HCT116 (cell line): Measurements from ENCODE around the gene ARHGEF9. TPM values are rescaled to one million over a fixed set of nuclear protein-coding genes. Genes with fewer than 3 reads are reported as not detected.

ENCODE experiments used
- ATAC-seq: fragments of 200-7000 bp; cut with Tn5 transposase; 2 replicates; pipeline ENCODE4 v1.9.1; 2020; ENCODE audit warnings: mild to moderate bottlenecking, moderate library complexity
- BruUV-seq: library from RNA; stranded (reverse); fragments of 400-500 nt; replicated peaks from 2 replicates; lab custom pipeline; 2021; lab: Mats Ljungman, UMichigan
- CTCF ChIA-PET: fragments of 300-600 bp; sonication (Branson Sonifier 250); formaldehyde crosslinking; loops from one replicate; lab custom pipeline; 2021; ENCODE audit warnings: antibody characterized with exemption; lab: Charles Lee
- POLR2A ChIA-PET: fragments of 300-600, 350-600 bp; sonication (Branson Sonifier 250); formaldehyde crosslinking; loops from one replicate; lab custom pipeline; 2021; ENCODE audit warnings: antibody characterized with exemption; lab: Charles Lee
- RAD21 ChIA-PET, 2 experiments: fragments of 300-600 bp; sonication (Branson Sonifier 250); formaldehyde crosslinking; loops; one replicate each; lab custom pipeline; 2023; ENCODE audit warnings: low total read pairs in 2 of 2; ENCODE audit not compliant: uncharacterized antibody in 2 of 2, unreplicated experiment in 2 of 2, low non-redundant PET in 1 of 2; lab: Charles Lee
- DNase-seq: peaks from one replicate; pipeline ENCODE4 v3.0.0-alpha.2; 2010; ENCODE audit warnings: low read depth, low spot score
- H2AFZ ChIP-seq: fragments of 200-600 bp; shearing (Covaris generic), sonication (generic); 2 replicates; pipeline ENCODE4 v1.6.1; 2017; ENCODE audit warnings: low read depth, mixed run types, mixed read lengths, antibody characterized with exemption, low read length; ENCODE audit not compliant: poor library complexity, severe bottlenecking
- H3K27ac ChIP-seq: 2 replicates; pipeline ENCODE4 v1.5.1; 2012; ENCODE audit warnings: low read depth, low read length
- H3K27me3 ChIP-seq: fragments of 200-600 bp; sonication (generic); 2 replicates; pipeline ENCODE4 v1.6.1; 2016; ENCODE audit warnings: mixed run types, low read length, mixed read lengths; ENCODE audit not compliant: insufficient read depth
- H3K36me3 ChIP-seq, 2 experiments: fragments of 200-500 bp in 1 of 2; fragments of 200-600 bp in 1 of 2; sonication (Bioruptor generic) in 1 of 2; sonication (generic) in 1 of 2; 2 replicates each; pipeline versions ENCODE4 v1.5.1 to v1.6.1; 2014 to 2016; ENCODE audit warnings: low read length in 2 of 2, inconsistent platforms in 1 of 2, mixed read lengths in 1 of 2, mixed run types in 1 of 2; ENCODE audit not compliant: insufficient read depth in 2 of 2, control insufficient read depth in 1 of 2
- H3K4me1 ChIP-seq, 2 experiments: fragments of 200-600 bp in 1 of 2; sonication (generic) in 1 of 2; 2 replicates each; pipeline versions ENCODE4 v1.5.1 to v1.6.1; 2012 to 2017; ENCODE audit warnings: low read length in 2 of 2, inconsistent platforms in 1 of 2, mild to moderate bottlenecking in 1 of 2, mixed read lengths in 1 of 2, mixed run types in 1 of 2, moderate library complexity in 1 of 2; ENCODE audit not compliant: insufficient read depth in 2 of 2, control insufficient read depth in 1 of 2
- H3K4me2 ChIP-seq: fragments of 200-600 bp; sonication (generic); 2 replicates; pipeline ENCODE4 v1.6.1; 2017; ENCODE audit warnings: mixed run types, low read length, mixed read lengths
- H3K4me3 ChIP-seq, 2 experiments: fragments of 200-600 bp in 1 of 2; sonication (generic) in 1 of 2; replicated peaks in 1 of 2; 2 replicates each; pipeline ENCODE4 v1.5.1; 2011 to 2016; ENCODE audit warnings: low read length in 2 of 2, control low read depth in 1 of 2, low read depth in 1 of 2, mild to moderate bottlenecking in 1 of 2, mixed read lengths in 1 of 2, mixed run types in 1 of 2
- H3K79me2 ChIP-seq: fragments of 200-600 bp; sonication (generic); 2 replicates; pipeline ENCODE4 v1.6.1; 2017; ENCODE audit warnings: mild to moderate bottlenecking, mixed run types, low read length, moderate library complexity, mixed read lengths; ENCODE audit not compliant: insufficient read depth
- H3K9ac ChIP-seq: fragments of 200-600 bp; sonication (generic); 2 replicates; pipeline ENCODE4 v1.6.1; 2016; ENCODE audit warnings: low read length, mixed read lengths
- H3K9me2 ChIP-seq: fragments of 200-600 bp; sonication (generic), shearing (Covaris generic); 2 replicates; pipeline ENCODE4 v1.6.1; 2017; ENCODE audit warnings: mixed run types, mild to moderate bottlenecking, moderate library complexity; ENCODE audit not compliant: insufficient read depth
- H3K9me3 ChIP-seq, 2 experiments: fragments of 200-500 bp in 1 of 2; fragments of 200-600 bp in 1 of 2; sonication (Bioruptor generic) in 1 of 2; sonication (generic) in 1 of 2; 2 replicates each; pipeline ENCODE4 v1.6.1; 2014 to 2017; ENCODE audit warnings: low read length in 2 of 2, mixed read lengths in 2 of 2, inconsistent platforms in 1 of 2, low read depth in 1 of 2, mild to moderate bottlenecking in 1 of 2, mixed run types in 1 of 2, moderate library complexity in 1 of 2; ENCODE audit not compliant: control insufficient read depth in 1 of 2, insufficient read depth in 1 of 2
- H4K20me1 ChIP-seq: fragments of 200-600 bp; sonication (generic), shearing (Covaris generic); 2 replicates; pipeline ENCODE4 v1.6.1; 2017; ENCODE audit warnings: mixed run types, mild to moderate bottlenecking, moderate library complexity; ENCODE audit not compliant: insufficient read depth
- ATF3 ChIP-seq: IDR thresholded peaks from 2 replicates; pipeline ENCODE4 v1.6.1; 2012
- CEBPB ChIP-seq: IDR thresholded peaks from 2 replicates; pipeline ENCODE4 v1.6.1; 2012; ENCODE audit warnings: low read depth
- EGR1 ChIP-seq: IDR thresholded peaks from 2 replicates; pipeline ENCODE4 v1.6.1; 2012; ENCODE audit warnings: low read depth
- EZH2phosphoT487 ChIP-seq: fragments of 200-600 bp; IDR thresholded peaks from 2 replicates; pipeline ENCODE4 v1.6.1; 2018; ENCODE audit warnings: antibody characterized with exemption, borderline replicate concordance
- JUND ChIP-seq: IDR thresholded peaks from 2 replicates; pipeline ENCODE4 v1.6.1; 2012
- MAX ChIP-seq: IDR thresholded peaks from 2 replicates; pipeline ENCODE4 v1.6.1; 2012
- REST ChIP-seq: IDR thresholded peaks from 2 replicates; pipeline ENCODE4 v1.6.1; 2012; ENCODE audit warnings: low read depth
- ZBTB33 ChIP-seq: IDR thresholded peaks from 2 replicates; pipeline ENCODE4 v1.6.1; 2011; ENCODE audit warnings: mild to moderate bottlenecking, low read length, moderate library complexity; ENCODE audit not compliant: insufficient replicate concordance; ENCODE audit errors: extremely low read depth
- intact Hi-C: fragments of 100-400 bp; cut with micrococcal nuclease; formaldehyde crosslinking; loops from 2 replicates; pipeline ENCODE4 v1.10.0; 2022
- total RNA-seq: library from RNA; stranded (reverse); gene quantifications from one replicate; pipeline ENCODE4 v1.2.1, GENCODE V29; 2021; ENCODE audit not compliant: unreplicated experiment

ARHGEF9 gene
- total RNA-seq, 1 experiment from 2014 or later, result 15.0 TPM

GRCh38 chrX:63751481-63751880, 33.5 kb downstream of the ARHGEF9 start:
- POLR2A ChIA-PET, result no interaction called here
- RAD21 ChIA-PET, result no interaction called here
- no TSS peak for BruUV-seq

More at GRCh38 chrX:63751481-63751880, 33.5 kb downstream of the ARHGEF9 start:
- intact Hi-C loops, result no loop called here
- H3K9me3 ChIP-seq, result no peaks in the 10 kb centered on the region
- DNase-seq (no peak), ATAC-seq (no peak)
- no peak for TF ChIP-seq REST
- TF ChIP-seq JUND, result no peak
- no peak for TF ChIP-seq ZBTB33
- TF ChIP-seq EGR1, result no peak
- TF ChIP-seq MAX, result no peak
- no peak for TF ChIP-seq ATF3
- no peak for TF ChIP-seq CEBPB
- no peak for TF ChIP-seq EZH2phosphoT487
- no peaks in the 10 kb centered on the region for H3K9me2 ChIP-seq
- no peak overlapping the region for H3K27ac ChIP-seq
- no peaks in the 10 kb centered on the region for H3K36me3 ChIP-seq
- H3K4me2 ChIP-seq, result no peak overlapping the region
- H3K27me3 ChIP-seq, result no peaks in the 10 kb centered on the region
- H2AFZ ChIP-seq, result no peak overlapping the region
- peaks cover 3 to 11% of the 10 kb centered on the region in 2 experiments; a peak in 3 of 4 replicates for H3K4me1 ChIP-seq
- H3K79me2 ChIP-seq, result no peaks in the 10 kb centered on the region; the same call in 1 of the 2 replicates
- no peaks in the 10 kb centered on the region for H4K20me1 ChIP-seq
- CTCF ChIA-PET, result no interaction called here
- no peak overlapping the region for H3K4me3 ChIP-seq
- H3K9ac ChIP-seq, result no peak overlapping the region
